H9 (cell line): ENCODE measurements around the gene MYOM1. TPM values are rescaled to one million over a fixed set of nuclear protein-coding genes. Genes with fewer than 3 reads are reported as not detected.

Experiments used
- DNase-seq: peaks from one replicate; pipeline ENCODE4 v3.0.0-alpha.2; 2017
- H2AFZ ChIP-seq: one replicate; pipeline ENCODE4 v1.6.1; 2013; ENCODE audit warnings: mild to moderate bottlenecking, low read length, control low read depth, moderate library complexity
- H2AK5ac ChIP-seq: 2 replicates; pipeline ENCODE4 v1.6.1; 2013; ENCODE audit warnings: low read length, control low read depth, mixed read lengths; ENCODE audit not compliant: insufficient read length
- H2BK120ac ChIP-seq: one replicate; pipeline ENCODE4 v1.6.1; 2013; ENCODE audit warnings: low read depth, mild to moderate bottlenecking, low read length, control low read depth, inconsistent platforms; ENCODE audit not compliant: poor library complexity, severe bottlenecking
- H2BK12ac ChIP-seq: 2 replicates; pipeline ENCODE4 v1.6.1; 2013; ENCODE audit warnings: low read length, control low read depth, mixed read lengths, low read depth; ENCODE audit not compliant: insufficient read length
- H2BK15ac ChIP-seq: 2 replicates; pipeline ENCODE4 v1.6.1; 2013; ENCODE audit warnings: low read depth, low read length, control low read depth
- H2BK20ac ChIP-seq: one replicate; pipeline ENCODE4 v1.6.1; 2013; ENCODE audit warnings: low read depth, mild to moderate bottlenecking, low read length, control low read depth, inconsistent platforms; ENCODE audit not compliant: poor library complexity, severe bottlenecking
- H2BK5ac ChIP-seq: 2 replicates; pipeline ENCODE4 v1.6.1; 2013; ENCODE audit warnings: low read length, control low read depth, mixed read lengths; ENCODE audit not compliant: insufficient read length
- H3K14ac ChIP-seq: 2 replicates; pipeline ENCODE4 v1.6.1; 2013; ENCODE audit warnings: low read length, control low read depth; ENCODE audit not compliant: insufficient read depth
- H3K18ac ChIP-seq: 2 replicates; pipeline ENCODE4 v1.6.1; 2013; ENCODE audit warnings: low read depth, mild to moderate bottlenecking, mixed read lengths, low read length, control low read depth; ENCODE audit not compliant: insufficient read length
- H3K23ac ChIP-seq: 2 replicates; pipeline ENCODE4 v1.6.1; 2013; ENCODE audit warnings: low read length, control low read depth, mixed read lengths, low read depth; ENCODE audit not compliant: insufficient read length
- H3K23me2 ChIP-seq: 2 replicates; pipeline ENCODE4 v1.6.1; 2013; ENCODE audit warnings: low read depth, mild to moderate bottlenecking, mixed read lengths, low read length, control low read depth; ENCODE audit not compliant: insufficient read length, poor library complexity, severe bottlenecking
- H3K27ac ChIP-seq: 2 replicates; pipeline ENCODE4 v1.5.1; 2013; ENCODE audit warnings: low read length, control low read depth, mixed read lengths, low read depth; ENCODE audit not compliant: insufficient read length
- H3K27me3 ChIP-seq: 2 replicates; pipeline ENCODE4 v1.6.1; 2013; ENCODE audit warnings: low read length, control low read depth, inconsistent platforms; ENCODE audit not compliant: insufficient read depth
- H3K4ac ChIP-seq: 2 replicates; pipeline ENCODE4 v1.6.1; 2013; ENCODE audit warnings: low read depth, mild to moderate bottlenecking, control low read depth, inconsistent platforms, low read length, moderate library complexity
- H3K4me1 ChIP-seq: 2 replicates; pipeline ENCODE4 v1.6.1; 2013; ENCODE audit warnings: low read length, control low read depth, inconsistent platforms; ENCODE audit not compliant: insufficient read depth
- H3K4me2 ChIP-seq: 2 replicates; pipeline ENCODE4 v1.6.1; 2013; ENCODE audit warnings: low read length, control low read depth, mixed read lengths; ENCODE audit not compliant: insufficient read length, insufficient read depth
- H3K56ac ChIP-seq: 2 replicates; pipeline ENCODE4 v1.6.1; 2013; ENCODE audit warnings: low read depth, mild to moderate bottlenecking, mixed read lengths, low read length, control low read depth; ENCODE audit not compliant: insufficient read length
- H3K79me1 ChIP-seq: 2 replicates; pipeline ENCODE4 v1.6.1; 2013; ENCODE audit warnings: low read depth, mild to moderate bottlenecking, moderate library complexity, low read length, control low read depth, inconsistent platforms; ENCODE audit not compliant: insufficient read depth, poor library complexity, severe bottlenecking
- H3K79me2 ChIP-seq: 2 replicates; pipeline ENCODE4 v1.6.1; 2013; ENCODE audit warnings: low read length, control low read depth, inconsistent platforms; ENCODE audit not compliant: insufficient read depth
- H3K9ac ChIP-seq: 2 replicates; pipeline ENCODE4 v1.6.1; 2013; ENCODE audit warnings: low read length, control low read depth, mixed read lengths; ENCODE audit not compliant: insufficient read length; ENCODE audit errors: extremely low read depth
- H3K9me3 ChIP-seq: one replicate; pipeline ENCODE4 v1.6.1; 2013; ENCODE audit warnings: low read depth, low read length, inconsistent platforms; ENCODE audit not compliant: control insufficient read depth
- H3T11ph ChIP-seq: one replicate; pipeline ENCODE4 v1.6.1; 2013; ENCODE audit warnings: mild to moderate bottlenecking, low read length, control low read depth, inconsistent platforms
- H4K20me1 ChIP-seq: one replicate; pipeline ENCODE4 v1.6.1; 2013; ENCODE audit not compliant: control insufficient read depth, insufficient read length, insufficient read depth
- H4K5ac ChIP-seq: 2 replicates; pipeline ENCODE4 v1.6.1; 2013; ENCODE audit warnings: low read depth, mild to moderate bottlenecking, mixed read lengths, low read length, control low read depth; ENCODE audit not compliant: insufficient read length
- H4K8ac ChIP-seq: replicated peaks from 2 replicates; pipeline ENCODE4 v1.6.1; 2013; ENCODE audit warnings: low read length, control low read depth, mixed read lengths, low read depth; ENCODE audit not compliant: insufficient read length
- H4K91ac ChIP-seq: 2 replicates; pipeline ENCODE4 v1.6.1; 2013; ENCODE audit warnings: low read depth, mild to moderate bottlenecking, moderate library complexity, mixed read lengths, low read length, control low read depth; ENCODE audit not compliant: insufficient read length
- H3K27ac Mint-ChIP-seq, 3 experiments: 2 replicates in 2 of 3; 3 replicates in 1 of 3; pipeline ENCODE4 v1.8.0; 2020 to 2021; ENCODE audit warnings: mixed read lengths in 3 of 3, mild to moderate bottlenecking in 1 of 3, moderate library complexity in 1 of 3
- H3K27me3 Mint-ChIP-seq: 2 replicates; pipeline ENCODE4 v1.8.0; 2021; ENCODE audit warnings: low read depth, mild to moderate bottlenecking, moderate library complexity, mixed read lengths
- H3K36me3 Mint-ChIP-seq, 3 experiments: 2 replicates in 2 of 3; 3 replicates in 1 of 3; pipeline ENCODE4 v1.8.0; 2020 to 2021; ENCODE audit warnings: low read depth in 3 of 3, mixed read lengths in 3 of 3; ENCODE audit not compliant: insufficient read depth in 1 of 3
- H3K4me1 Mint-ChIP-seq, 2 experiments: 2 replicates each; pipeline ENCODE4 v1.8.0; 2020; ENCODE audit warnings: mixed read lengths in 2 of 2
- H3K4me3 Mint-ChIP-seq, 2 experiments: 2 replicates in 1 of 2; 3 replicates in 1 of 2; pipeline ENCODE4 v1.8.0; 2020 to 2021; ENCODE audit warnings: mild to moderate bottlenecking in 2 of 2, mixed read lengths in 2 of 2, moderate library complexity in 1 of 2
- H3K9me3 Mint-ChIP-seq, 2 experiments: 2 replicates in 1 of 2; 3 replicates in 1 of 2; pipeline ENCODE4 v1.8.0; 2020; ENCODE audit warnings: mild to moderate bottlenecking in 2 of 2, mixed read lengths in 2 of 2, moderate library complexity in 1 of 2
- CTCF ChIP-seq: fragments of 200-600 bp; sonication (generic); conservative IDR thresholded peaks from 3 replicates; pipeline ENCODE4 v1.8.0; 2021; ENCODE audit warnings: antibody characterized with exemption, mild to moderate bottlenecking
- WGBS: extraction: QIAGEN DNeasy Blood & Tissue Kit; methylation state at CpG from one replicate; pipeline ENCODE4 v1.1.7; 2013; ENCODE audit warnings: missing lambda C conversion rate, low lambda C conversion rate, mixed read lengths; ENCODE audit not compliant: insufficient read length; ENCODE audit errors: extremely low coverage; 5-methylcytosine and 5-hydroxymethylcytosine counted together
- total RNA-seq: library from RNA; stranded (reverse); gene quantifications from 2 replicates; pipeline ENCODE4 v1.2.1, GENCODE V29; 2021

The MYOM1 gene
- total RNA-seq, 1 experiment from 2014 or later, result 0.17 TPM

- Histone ChIP-seq H2AFZ (no peak overlapping the region), H3K56ac (no peak overlapping the region), H2AK5ac (no peak overlapping the region), H3K4me2 (no peak overlapping the region), H3K4me1 (peaks cover 6% of the 10 kb centered on the region; the same call in 1 of the 2 replicates), H3K14ac (no peak overlapping the region), H3K23ac (no peak overlapping the region), H3T11ph (no peak overlapping the region), H4K8ac (no peak overlapping the region), H4K20me1 (no peaks in the 10 kb centered on the region), H3K79me2 (peaks cover 61% of the 10 kb centered on the region), H3K23me2 (peaks cover 4% of the 10 kb centered on the region), H4K91ac (no peak overlapping the region), H3K9me3 (no peaks in the 10 kb centered on the region), H2BK20ac (no peak overlapping the region), H2BK12ac (no peak overlapping the region), H3K79me1 (no peaks in the 10 kb centered on the region), H3K27me3 (no peaks in the 10 kb centered on the region), H3K9ac (no peak overlapping the region), H2BK5ac (no peak overlapping the region), H4K5ac (no peak overlapping the region), H2BK120ac (no peak overlapping the region), H3K4ac (no peak overlapping the region), H3K18ac (no peak overlapping the region), H3K27ac (no peak overlapping the region), H2BK15ac (no peak overlapping the region)
- H3K27ac Mint-ChIP-seq, result peak overlapping the region in 1 of 3 experiments; percentile 45; a peak in 1 of 7 replicates
- WGBS, result no CpG with 5 or more reads among the region's 3 CpGs
- no peaks in the 10 kb centered on the region; a peak in 2 of 5 replicates for H3K9me3 Mint-ChIP-seq
- DNase-seq, result no peak
- H3K27me3 Mint-ChIP-seq, result no peaks in the 10 kb centered on the region
- no peaks in the 10 kb centered on the region for H3K36me3 Mint-ChIP-seq
- no peak for TF ChIP-seq CTCF
- no peak overlapping the region; a peak in 1 of 5 replicates for H3K4me3 Mint-ChIP-seq
- H3K4me1 Mint-ChIP-seq, result peaks cover 53 to 54% of the 10 kb centered on the region in 2 experiments
Measured at GRCh38 chr18:3265564-3266033, 45.8 kb upstream of the MYOM1 start.
